Fibroblast of the aortic adventitia (primary cell): ENCODE results near the gene C15orf61. TPM values are rescaled to one million over a fixed set of nuclear protein-coding genes. Genes with fewer than 3 reads are reported as not detected.

Experiments used
- DNase-seq: peaks from one replicate; pipeline ENCODE4 v3.0.0-alpha.2; 2010; ENCODE audit warnings: low read depth
- H3K4me3 ChIP-seq: 2 replicates; pipeline ENCODE4 v1.5.1; 2011; ENCODE audit warnings: low read depth, mild to moderate bottlenecking, control low read depth, low read length, moderate library complexity
- CTCF ChIP-seq: IDR thresholded peaks from 2 replicates; pipeline ENCODE4 v1.5.1; 2011; ENCODE audit warnings: mild to moderate bottlenecking, low read length, control low read depth, inconsistent platforms; ENCODE audit not compliant: insufficient read depth
- total RNA-seq: library from RNA; depleted of rRNA; stranded (reverse); fragments of >200 nt; gene quantifications from 2 replicates; pipeline ENCODE4 v1.2.3, GENCODE V29; 2012; ENCODE audit warnings: low replicate concordance

Gene C15orf61
- total RNA-seq, 1 donor, result 5.8 TPM

GRCh38 chr15:67564021-67564967 is 43.4 kb downstream of the C15orf61 start:
- TF ChIP-seq CTCF, result no peak
- no peak for DNase-seq
- no peak overlapping the region for H3K4me3 ChIP-seq

DNA sequence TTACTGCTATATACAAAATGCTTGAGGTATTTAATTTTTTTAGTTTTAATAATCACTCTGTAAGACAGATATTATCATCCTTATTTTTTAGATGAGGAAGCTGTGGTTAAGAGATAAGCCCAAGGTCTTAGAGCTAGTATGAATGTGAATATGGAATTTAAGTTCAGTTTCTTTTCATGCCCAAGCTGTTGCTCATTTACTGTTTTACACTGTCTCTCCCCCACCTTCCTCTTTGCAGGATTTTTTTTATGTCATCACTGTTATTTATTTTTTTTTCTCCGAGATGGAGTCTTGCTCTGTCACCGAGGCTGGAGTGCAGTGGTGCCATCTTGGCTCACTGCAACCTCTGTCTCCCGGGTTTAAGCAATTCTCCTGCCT is 44.0 kb downstream of the C15orf61 start:
- DNase-seq, result no peak
- TF ChIP-seq CTCF, result no peak
- no peak overlapping the region for H3K4me3 ChIP-seq

DNA sequence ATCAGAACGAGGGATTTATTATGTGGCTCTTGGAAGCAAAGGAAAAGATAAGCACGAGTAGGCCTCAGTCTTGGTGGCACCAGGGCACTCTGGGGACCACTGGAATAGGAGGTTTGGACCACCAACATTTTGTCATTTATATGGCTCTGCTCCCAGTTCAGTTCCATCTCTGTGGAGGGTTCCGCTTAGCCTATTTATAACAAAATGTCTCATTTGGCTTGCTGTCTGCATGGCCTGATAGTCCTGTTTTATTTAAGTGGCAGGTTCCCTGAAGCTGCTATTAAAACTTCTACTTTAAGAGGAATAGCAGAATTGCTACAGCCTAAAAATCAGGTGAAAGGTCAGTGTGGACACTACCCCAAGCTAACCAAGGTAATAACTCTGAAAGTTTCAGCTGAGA is 48.7 kb downstream of the C15orf61 start:
- no peak overlapping the region for H3K4me3 ChIP-seq
- no peak for DNase-seq
- no peak for TF ChIP-seq CTCF

GRCh38 chr15:67570875-67571647 is 50.1 kb downstream of the C15orf61 start:
- H3K4me3 ChIP-seq, result no peak overlapping the region
- no peak for TF ChIP-seq CTCF
- DNase-seq, result no peak

GRCh38 chr15:67571648-67572415 is 50.9 kb downstream of the C15orf61 start:
- H3K4me3 ChIP-seq, result no peak overlapping the region
- DNase-seq, result no peak
- TF ChIP-seq CTCF, result no peak

GRCh38 chr15:67573194-67573593 is 52.3 kb downstream of the C15orf61 start:
- DNase-seq, result no peak
- H3K4me3 ChIP-seq, result no peak overlapping the region
- TF ChIP-seq CTCF, result no peak
